Measurements from ENCODE around the gene IGFBP2. TPM values are rescaled to one million over a fixed set of nuclear protein-coding genes. Genes with fewer than 3 reads are reported as not detected.
A peak's percentile ranks its signal among the peaks of the same experiment; 100 is the strongest.

Gene IGFBP2
- total and polyA plus RNA-seq, 12 donors, result 26.0 to 361 (median 109) TPM

- H3K27me3 ChIP-seq, result peaks cover 0 to 4% (median 0%) of the 10 kb centered on the region in 7 donors
- ATAC-seq (no peak), DNase-seq (no peak)
- WGBS, 2 donors, result 90 to 91% methylated on average over 17 of the region's 17 CpGs
- H3K4me1 ChIP-seq, result peaks cover 11 to 37% (median 29%) of the 10 kb centered on the region in 9 donors
- TF ChIP-seq, protein P1, sequence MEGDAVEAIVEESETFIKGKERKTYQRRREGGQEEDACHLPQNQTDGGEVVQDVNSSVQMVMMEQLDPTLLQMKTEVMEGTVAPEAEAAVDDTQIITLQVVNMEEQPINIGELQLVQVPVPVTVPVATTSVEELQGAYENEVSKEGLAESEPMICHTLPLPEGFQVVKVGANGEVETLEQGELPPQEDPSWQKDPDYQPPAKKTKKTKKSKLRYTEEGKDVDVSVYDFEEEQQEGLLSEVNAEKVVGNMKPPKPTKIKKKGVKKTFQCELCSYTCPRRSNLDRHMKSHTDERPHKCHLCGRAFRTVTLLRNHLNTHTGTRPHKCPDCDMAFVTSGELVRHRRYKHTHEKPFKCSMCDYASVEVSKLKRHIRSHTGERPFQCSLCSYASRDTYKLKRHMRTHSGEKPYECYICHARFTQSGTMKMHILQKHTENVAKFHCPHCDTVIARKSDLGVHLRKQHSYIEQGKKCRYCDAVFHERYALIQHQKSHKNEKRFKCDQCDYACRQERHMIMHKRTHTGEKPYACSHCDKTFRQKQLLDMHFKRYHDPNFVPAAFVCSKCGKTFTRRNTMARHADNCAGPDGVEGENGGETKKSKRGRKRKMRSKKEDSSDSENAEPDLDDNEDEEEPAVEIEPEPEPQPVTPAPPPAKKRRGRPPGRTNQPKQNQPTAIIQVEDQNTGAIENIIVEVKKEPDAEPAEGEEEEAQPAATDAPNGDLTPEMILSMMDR (IDR thresholded peaks at IDR 0.05), result no peak
- H3K9me3 ChIP-seq, result no peaks in the 10 kb centered on the region
- peaks cover 0 to 57% (median 13%) of the 10 kb centered on the region in 9 donors for H3K36me3 ChIP-seq
- H3K27ac ChIP-seq, result no peak overlapping the region
- no peak overlapping the region for H3K4me3 ChIP-seq
- intact Hi-C loops (cut with DNase I), result loop anchor here in 1 of 10 donors (10.0 kb wide), 1 partner anchor 642 kb away; no protein-coding TSS in a partner anchor
Measured at GRCh38 chr2:216676630-216677029, 43.4 kb downstream of the IGFBP2 start.

- H3K27ac ChIP-seq, result no peak overlapping the region
- peaks cover 0 to 60% (median 13%) of the 10 kb centered on the region in 9 donors for H3K36me3 ChIP-seq
- intact Hi-C loops (cut with DNase I), result loop anchor here in 1 of 10 donors (10.0 kb wide), 1 partner anchor 643 kb away; no protein-coding TSS in a partner anchor
Measured at GRCh38 chr2:216677439-216678097, 44.3 kb downstream of the IGFBP2 start.

DNA sequence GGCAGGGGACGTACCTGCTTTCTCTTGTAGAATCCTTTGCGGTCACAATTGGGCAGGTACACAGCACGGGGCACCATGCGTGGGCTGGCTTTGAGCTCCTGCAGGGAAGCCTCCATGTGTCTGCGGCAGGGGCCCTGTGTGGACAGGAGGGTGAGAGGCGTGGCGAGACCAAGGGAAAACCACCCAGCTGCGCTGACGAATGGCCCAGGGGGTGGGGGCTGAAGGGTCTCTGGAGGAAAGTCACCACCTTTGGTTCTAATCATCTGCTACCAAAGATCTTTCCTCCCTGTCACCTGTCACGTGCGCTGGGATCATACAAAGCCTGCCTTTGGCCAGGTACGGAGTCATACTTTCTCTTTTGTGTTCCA lies 44.9 kb downstream of the IGFBP2 start:
- WGBS, 2 donors, result 95 to 96% methylated on average over 12 of the region's 12 CpGs
- TF ChIP-seq, protein P1 (IDR thresholded peaks at IDR 0.05), result no peak
- Histone ChIP-seq H3K4me3 (no peak overlapping the region), H3K36me3 (peaks cover 0 to 60% (median 13%) of the 10 kb centered on the region in 9 donors), H3K27me3 (peaks cover 0 to 4% (median 0%) of the 10 kb centered on the region in 7 donors), H3K27ac (peak overlapping the region in 2 of 10 donors; percentile 90 to 92), H3K4me1 (peaks cover 15 to 51% (median 40%) of the 10 kb centered on the region in 9 donors), H3K9me3 (no peaks in the 10 kb centered on the region)
- intact Hi-C loops (cut with DNase I), result loop anchor here in 1 of 10 donors (10.0 kb wide), 1 partner anchor 643 kb away; no protein-coding TSS in a partner anchor
- no peak for ATAC-seq
- no peak for DNase-seq

More at GRCh38 chr2:216677439-216678097, 44.3 kb downstream of the IGFBP2 start:
- ATAC-seq, result no peak
- H3K4me1 ChIP-seq, result peaks cover 15 to 46% (median 38%) of the 10 kb centered on the region in 9 donors
- WGBS, 2 donors, result 88 to 92% methylated on average over 9 of the region's 9 CpGs
- peaks cover 0 to 4% (median 0%) of the 10 kb centered on the region in 7 donors for H3K27me3 ChIP-seq
- H3K9me3 ChIP-seq, result no peaks in the 10 kb centered on the region
- no peak overlapping the region for H3K4me3 ChIP-seq
- TF ChIP-seq, protein P1 (IDR thresholded peaks at IDR 0.05), result no peak
- DNase-seq, result no peak

DNA sequence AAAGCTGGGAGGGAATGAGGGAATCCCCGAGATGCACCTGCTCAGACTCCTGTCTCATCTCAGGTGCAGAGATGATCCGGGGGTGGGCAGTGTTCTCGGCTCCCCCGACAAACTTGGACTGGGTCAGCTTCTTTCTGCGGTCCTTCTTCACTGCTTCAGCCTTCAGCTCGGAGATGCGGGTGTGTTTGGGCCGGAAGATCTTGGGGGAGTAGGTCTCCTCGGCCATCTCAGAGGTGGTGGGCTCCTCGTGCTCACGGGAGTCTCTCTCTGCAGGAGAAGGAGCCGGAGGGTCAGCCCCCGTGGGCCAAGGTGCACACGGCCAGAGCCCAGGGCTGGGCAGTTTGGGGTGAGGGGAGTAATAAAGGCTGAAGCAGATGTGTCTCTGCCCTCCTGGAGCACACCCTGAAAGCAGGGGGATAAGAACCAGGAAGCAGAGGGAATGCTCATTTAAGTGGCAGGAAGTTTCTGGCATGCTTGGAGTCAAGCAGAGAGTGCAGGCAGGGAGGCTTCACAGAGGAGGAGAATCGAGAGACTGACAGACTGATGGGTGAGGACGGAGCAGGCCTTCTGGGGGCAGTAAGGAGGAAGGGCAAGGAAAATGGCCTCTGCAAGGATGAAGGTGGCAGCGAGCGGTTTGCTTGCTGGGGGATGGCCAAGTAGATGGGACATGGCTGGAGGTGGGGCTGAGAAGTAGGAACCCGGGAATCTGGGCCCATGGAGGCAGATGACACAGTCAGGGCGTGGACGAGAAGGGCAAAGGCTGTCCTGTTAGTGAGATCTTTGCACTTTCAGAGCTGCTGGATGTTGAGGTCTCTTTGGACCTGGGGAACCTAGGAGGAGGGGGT lies 45.8 kb downstream of the IGFBP2 start:
- TF ChIP-seq, protein P1 (IDR thresholded peaks at IDR 0.05), result no peak
- no peak overlapping the region for H3K4me3 ChIP-seq
- H3K36me3 ChIP-seq, result peaks cover 0 to 59% (median 13%) of the 10 kb centered on the region in 9 donors
- H3K9me3 ChIP-seq, result no peaks in the 10 kb centered on the region
- 79 to 86% methylated on average over 21 of the region's 21 CpGs for WGBS, 2 donors
- intact Hi-C loops (cut with DNase I), result loop anchor here in 1 of 10 donors (10.0 kb wide), 1 partner anchor 644 kb away; no protein-coding TSS in a partner anchor
- H3K27me3 ChIP-seq, result peaks cover 0 to 4% (median 0%) of the 10 kb centered on the region in 7 donors
- peak overlapping the region; percentile 64 to 93 (median 88) for H3K27ac ChIP-seq
- H3K4me1 ChIP-seq, result peaks cover 15 to 61% (median 46%) of the 10 kb centered on the region in 9 donors
- no peak for DNase-seq
- ATAC-seq, result peak in 3 of 8 donors; percentile 0 to 1 (median 1)
